HCT116 (cell line): ENCODE results near the gene DCTN3.

Experiments used
- CTCF ChIP-seq, 3 experiments: fragments of 200-600 bp in 1 of 3; sonication (generic) in 1 of 3; IDR thresholded peaks in 2 of 3; conservative IDR thresholded peaks in 1 of 3; 2 replicates each; pipeline ENCODE4 v1.5.1; 2012 to 2017; ENCODE audit warnings: low read depth in 2 of 3, low read length in 2 of 3, antibody characterized with exemption in 1 of 3, borderline replicate concordance in 1 of 3, control low read depth in 1 of 3, mild to moderate bottlenecking in 1 of 3, mixed read lengths in 1 of 3, mixed run types in 1 of 3, moderate library complexity in 1 of 3; ENCODE audit not compliant: insufficient read depth in 1 of 3
- EZH2phosphoT487 ChIP-seq: fragments of 200-600 bp; IDR thresholded peaks from 2 replicates; pipeline ENCODE4 v1.6.1; 2018; ENCODE audit warnings: antibody characterized with exemption, borderline replicate concordance
- MAX ChIP-seq: IDR thresholded peaks from 2 replicates; pipeline ENCODE4 v1.6.1; 2012
- POLR2A ChIP-seq: IDR thresholded peaks from 2 replicates; pipeline ENCODE4 v1.7.0; 2011; ENCODE audit warnings: borderline replicate concordance; ENCODE audit not compliant: insufficient read depth, insufficient read length; ENCODE audit errors: extremely low read depth
- POLR2AphosphoS5 ChIP-seq: IDR thresholded peaks from 2 replicates; pipeline ENCODE4 v1.6.1; 2011; ENCODE audit warnings: mild to moderate bottlenecking, low read depth, low read length, moderate library complexity
- SP1 ChIP-seq: IDR thresholded peaks from 2 replicates; pipeline ENCODE4 v1.6.1; 2012; ENCODE audit warnings: low read depth
- SRF ChIP-seq: IDR thresholded peaks from 2 replicates; pipeline ENCODE4 v1.6.1; 2012; ENCODE audit warnings: low read depth

GRCh38 chr9:34568133-34568532, 52.2 kb downstream of the DCTN3 start:
- TF ChIP-seq MAX (no peak), CTCF (IDR thresholded peaks at IDR 0.05 in 2 of 3, conservative IDR thresholded peaks at IDR 0.05 in 1 of 3; ENCODE audit: borderline replicate concordance in 1 of 3, insufficient read depth in 1 of 3, low read depth in 2 of 3, low read length in 2 of 3) (no peak), POLR2AphosphoS5 (no peak), SP1 (no peak), EZH2phosphoT487 (no peak), SRF (no peak), POLR2A (no peak)
